Activated T-helper 2 cell treated with anti-CD3 and anti-CD28 coated beads, Interferon-gamma antibody, Interleukin-2, Interleukin-4, amounts not matched to agents 10 μg/mL and 5 μg/mL and 100 μg/mL, durations not matched to agents 14 hours and 24 hours and 36 hours (primary cell): ENCODE results near the gene TMEM135. TPM values are rescaled to one million over a fixed set of nuclear protein-coding genes. Genes with fewer than 3 reads are reported as not detected.
"Not testable (repeated sequence)": the region's sequence is repeated elsewhere in the genome, so short reads cannot be mapped to it uniquely, and the experiment has no call there.

ENCODE experiments used
- DNase-seq: peaks from one replicate; pipeline ENCODE4 v3.0.0; 2021; ENCODE audit warnings: low spot score
- H3K27ac Mint-ChIP-seq: one replicate; pipeline ENCODE4 v1.8.0; 2021; ENCODE audit warnings: mixed read lengths
- H3K27me3 Mint-ChIP-seq: one replicate; pipeline ENCODE4 v1.8.0; 2021; ENCODE audit warnings: low read depth, mixed read lengths
- H3K36me3 Mint-ChIP-seq: one replicate; pipeline ENCODE4 v1.8.0; 2021; ENCODE audit warnings: low read depth, mixed read lengths
- H3K4me1 Mint-ChIP-seq: one replicate; pipeline ENCODE4 v1.8.0; 2021; ENCODE audit warnings: low read depth, mixed read lengths
- H3K4me3 Mint-ChIP-seq: one replicate; pipeline ENCODE4 v1.8.0; 2021; ENCODE audit warnings: low read depth, mild to moderate bottlenecking, moderate library complexity, mixed read lengths
- H3K9me3 Mint-ChIP-seq: one replicate; pipeline ENCODE4 v1.8.0; 2021; ENCODE audit warnings: mixed read lengths
- intact Hi-C: fragments of 100-400 bp; cut with micrococcal nuclease; formaldehyde crosslinking; loops from one replicate; pipeline ENCODE4 v1.15.1; 2023
- total RNA-seq: library from RNA; stranded (reverse); gene quantifications from 2 replicates; pipeline ENCODE4 v1.2.3, GENCODE V29; 2022

TMEM135 gene
- total RNA-seq, 1 donor from 2014 or later, result 40.2 TPM

DNA sequence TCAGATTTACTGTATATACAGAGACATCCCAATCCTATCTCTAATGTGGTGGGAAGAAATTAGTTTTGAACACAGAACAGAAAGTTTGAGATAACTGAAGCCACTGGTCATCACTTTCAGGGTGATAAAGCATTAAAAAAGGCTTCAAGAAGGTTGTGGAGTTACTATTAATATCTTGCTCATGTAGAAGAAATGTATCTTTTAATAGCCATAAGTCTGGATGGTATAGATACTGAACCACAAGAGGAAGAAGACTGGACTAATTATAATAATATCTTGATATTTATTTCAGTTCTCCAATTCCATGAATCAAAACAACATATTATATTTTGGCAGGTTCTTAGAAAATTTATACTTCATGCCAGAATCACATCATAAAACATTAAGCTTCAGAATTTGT is 137.1 kb downstream of the TMEM135 start:
- Mint-ChIP-seq H3K36me3 (peaks cover 28% of the 10 kb centered on the region), H3K27ac (no peak overlapping the region), H3K9me3 (peaks cover 8% of the 10 kb centered on the region), H3K27me3 (no peaks in the 10 kb centered on the region), H3K4me1 (peaks cover 6% of the 10 kb centered on the region), H3K4me3 (no peak overlapping the region)
- intact Hi-C loops, result no loop called here
- DNase-seq, result no peak

DNA sequence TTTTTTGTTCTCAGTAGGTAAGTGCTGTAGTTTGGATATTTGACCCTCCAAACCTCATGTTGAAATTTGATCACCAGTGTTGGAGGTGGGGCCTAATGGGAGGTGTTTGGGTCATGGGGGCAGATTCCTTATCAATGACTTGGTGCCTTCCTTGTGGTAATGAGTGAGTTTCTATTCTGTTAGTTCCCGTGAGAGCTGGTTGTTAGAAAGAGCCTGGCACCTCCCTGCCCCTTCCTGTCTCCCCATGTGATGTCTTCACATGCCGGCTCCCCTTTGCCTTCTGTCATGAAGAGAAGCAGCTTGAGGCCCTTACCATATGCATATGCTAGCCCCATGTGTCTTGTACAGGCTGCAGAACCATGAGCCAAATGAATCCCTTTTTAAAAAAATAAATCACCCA is 138.3 kb downstream of the TMEM135 start:
- H3K36me3 Mint-ChIP-seq, result peaks cover 31% of the 10 kb centered on the region
- no peak overlapping the region for H3K4me3 Mint-ChIP-seq
- peaks cover 8% of the 10 kb centered on the region for H3K9me3 Mint-ChIP-seq
- intact Hi-C loops, result no loop called here
- no peak overlapping the region for H3K27ac Mint-ChIP-seq
- no peaks in the 10 kb centered on the region for H3K27me3 Mint-ChIP-seq
- peaks cover 6% of the 10 kb centered on the region for H3K4me1 Mint-ChIP-seq
- DNase-seq, result no peak

- intact Hi-C loops, result no loop called here
- peaks cover 8% of the 10 kb centered on the region for H3K9me3 Mint-ChIP-seq
- H3K4me3 Mint-ChIP-seq, result no peak overlapping the region
- H3K4me1 Mint-ChIP-seq, result no peaks in the 10 kb centered on the region
- DNase-seq, result no peak
- no peak overlapping the region for H3K27ac Mint-ChIP-seq
- no peaks in the 10 kb centered on the region for H3K27me3 Mint-ChIP-seq
- H3K36me3 Mint-ChIP-seq, result peaks cover 31% of the 10 kb centered on the region
Measured at GRCh38 chr11:87179621-87180020, 141.9 kb downstream of the TMEM135 start.

DNA sequence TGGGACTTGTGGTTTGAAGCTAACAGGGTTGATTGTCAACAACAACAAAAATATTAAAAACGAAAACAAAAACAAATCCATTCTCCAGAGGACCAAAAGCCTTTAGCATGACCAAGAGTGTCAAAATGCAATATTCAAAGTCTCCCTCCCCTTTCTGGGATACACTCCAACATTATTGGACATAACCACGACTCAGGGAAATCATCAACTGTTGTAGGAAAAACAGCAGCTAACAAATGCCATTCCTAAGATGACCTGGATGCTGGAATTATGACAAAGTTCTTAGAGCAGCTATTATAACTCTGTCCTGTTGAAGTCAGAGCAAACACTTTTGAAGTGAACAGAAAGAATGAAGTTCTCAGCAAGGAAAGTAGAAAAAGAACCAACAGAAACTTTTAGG is 143.0 kb downstream of the TMEM135 start:
- Mint-ChIP-seq H3K36me3 (peaks cover 31% of the 10 kb centered on the region), H3K9me3 (peaks cover 8% of the 10 kb centered on the region), H3K27me3 (no peaks in the 10 kb centered on the region), H3K4me1 (peaks cover 3% of the 10 kb centered on the region), H3K4me3 (no peak overlapping the region), H3K27ac (no peak overlapping the region)
- no peak for DNase-seq
- intact Hi-C loops, result no loop called here

DNA sequence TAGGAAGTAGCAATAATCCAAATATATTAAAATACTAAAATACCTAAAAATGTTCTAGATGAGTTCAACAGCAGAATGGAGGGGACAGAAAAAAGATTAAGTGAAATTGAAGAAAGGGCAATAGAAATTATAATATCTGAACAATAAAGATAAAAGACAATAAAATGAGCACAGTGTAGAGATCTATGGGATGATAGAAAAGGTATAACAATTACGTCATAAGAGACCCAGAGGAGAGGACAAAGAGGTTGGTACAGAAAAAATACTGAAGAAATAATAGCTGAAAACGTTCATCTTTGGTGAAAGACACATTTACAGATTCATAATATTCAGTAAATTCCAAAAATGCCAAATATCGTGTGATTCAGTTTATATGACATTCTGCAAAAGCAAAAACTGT is 143.4 kb downstream of the TMEM135 start:
- H3K4me1 Mint-ChIP-seq, result peaks cover 3% of the 10 kb centered on the region
- no peaks in the 10 kb centered on the region for H3K27me3 Mint-ChIP-seq
- no peak overlapping the region for H3K4me3 Mint-ChIP-seq
- intact Hi-C loops, result no loop called here
- H3K36me3 Mint-ChIP-seq, result peaks cover 31% of the 10 kb centered on the region
- DNase-seq, result no peak
- no peak overlapping the region for H3K27ac Mint-ChIP-seq
- H3K9me3 Mint-ChIP-seq, result peaks cover 8% of the 10 kb centered on the region

GRCh38 chr11:87185228-87185627 is 147.5 kb downstream of the TMEM135 start:
- H3K27me3 Mint-ChIP-seq, result no peaks in the 10 kb centered on the region
- no peaks in the 10 kb centered on the region for H3K36me3 Mint-ChIP-seq
- peaks cover 5% of the 10 kb centered on the region for H3K4me1 Mint-ChIP-seq
- no peak overlapping the region for H3K27ac Mint-ChIP-seq
- no peaks in the 10 kb centered on the region for H3K9me3 Mint-ChIP-seq
- H3K4me3 Mint-ChIP-seq, result no peak overlapping the region
- intact Hi-C loops, result no loop called here
- DNase-seq, result no peak

GRCh38 chr11:87187076-87187475 is 149.3 kb downstream of the TMEM135 start:
- Mint-ChIP-seq H3K9me3 (no peaks in the 10 kb centered on the region), H3K27ac (no peak overlapping the region), H3K36me3 (no peaks in the 10 kb centered on the region), H3K27me3 (no peaks in the 10 kb centered on the region), H3K4me3 (no peak overlapping the region), H3K4me1 (peaks cover 6% of the 10 kb centered on the region)
- intact Hi-C loops, result no loop called here
- DNase-seq, result no peak

DNA sequence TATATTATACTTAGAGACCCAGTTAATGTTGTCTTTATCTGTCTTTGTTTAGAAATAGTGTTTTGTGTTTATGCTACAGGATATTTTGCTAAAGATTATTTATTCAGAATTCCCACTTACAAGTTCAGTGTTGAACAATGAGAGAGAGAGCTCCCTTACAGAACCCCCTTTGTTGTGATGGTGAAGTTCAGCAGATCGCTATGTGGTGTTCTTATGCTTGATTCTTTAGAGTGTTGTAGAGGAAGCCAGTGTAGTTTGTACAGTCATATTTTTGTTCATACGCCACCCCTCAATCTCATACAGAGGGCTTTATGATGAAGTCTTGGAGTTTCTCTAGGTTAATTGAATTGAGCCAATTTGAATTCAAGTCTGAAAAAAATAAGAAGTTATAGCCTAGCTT is 150.2 kb downstream of the TMEM135 start:
- DNase-seq, result no peak
- Mint-ChIP-seq H3K27me3 (no peaks in the 10 kb centered on the region), H3K4me3 (no peak overlapping the region), H3K36me3 (no peaks in the 10 kb centered on the region), H3K27ac (no peak overlapping the region), H3K4me1 (peaks cover 6% of the 10 kb centered on the region), H3K9me3 (no peaks in the 10 kb centered on the region)
- intact Hi-C loops, result no loop called here

DNA sequence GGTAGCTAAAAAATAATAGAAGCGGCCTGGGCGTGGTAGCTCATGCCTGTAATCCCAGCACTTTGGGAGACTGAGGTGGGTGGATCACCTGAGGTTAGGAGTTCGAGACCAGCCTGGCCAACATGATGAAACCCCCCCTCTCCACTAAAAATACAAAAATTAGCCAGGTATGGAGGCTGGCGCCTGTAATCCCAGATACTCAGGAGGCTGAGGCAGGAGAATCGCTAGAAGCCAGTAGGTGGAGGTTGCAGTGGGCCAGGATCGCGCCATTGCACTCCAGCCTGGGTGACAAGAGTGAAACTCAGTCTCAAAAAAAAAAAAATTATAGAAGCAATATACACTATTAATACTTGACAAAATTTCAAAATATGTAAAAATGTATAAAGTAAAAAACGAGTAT is 150.7 kb downstream of the TMEM135 start:
- H3K4me3 Mint-ChIP-seq, H3K36me3 Mint-ChIP-seq, DNase-seq, H3K4me1 Mint-ChIP-seq, H3K27ac Mint-ChIP-seq, H3K9me3 Mint-ChIP-seq, H3K27me3 Mint-ChIP-seq, intact Hi-C loops: not testable (repeated sequence)

DNA sequence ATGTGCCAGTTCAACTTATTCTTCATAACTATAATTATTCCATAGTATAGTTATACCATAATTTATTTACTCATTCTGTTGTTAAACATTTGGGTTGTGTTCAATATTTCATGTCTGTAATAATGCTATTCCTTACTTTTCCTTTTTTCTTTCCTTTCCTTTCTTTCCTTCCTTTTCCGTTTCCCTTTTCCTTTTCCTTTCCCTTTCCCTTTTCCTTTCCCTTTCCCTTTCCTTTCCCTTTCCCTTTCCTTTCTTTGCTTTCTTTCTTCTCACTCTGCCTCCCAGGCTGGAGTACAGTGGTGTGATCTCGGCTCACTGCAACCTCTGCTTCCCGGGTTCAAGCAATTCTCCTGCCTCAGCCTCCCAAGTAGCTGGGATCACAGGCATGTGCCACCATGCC is 151.2 kb downstream of the TMEM135 start:
- H3K27me3 Mint-ChIP-seq, H3K9me3 Mint-ChIP-seq, H3K4me1 Mint-ChIP-seq, DNase-seq, H3K27ac Mint-ChIP-seq, H3K36me3 Mint-ChIP-seq, H3K4me3 Mint-ChIP-seq, intact Hi-C loops: not testable (repeated sequence)

- Mint-ChIP-seq H3K27me3 (no peaks in the 10 kb centered on the region), H3K4me1 (peaks cover 6% of the 10 kb centered on the region), H3K9me3 (no peaks in the 10 kb centered on the region), H3K36me3 (no peaks in the 10 kb centered on the region), H3K4me3 (no peak overlapping the region), H3K27ac (no peak overlapping the region)
- intact Hi-C loops, result no loop called here
- no peak for DNase-seq
Measured at GRCh38 chr11:87190071-87190470, 152.3 kb downstream of the TMEM135 start.

DNA sequence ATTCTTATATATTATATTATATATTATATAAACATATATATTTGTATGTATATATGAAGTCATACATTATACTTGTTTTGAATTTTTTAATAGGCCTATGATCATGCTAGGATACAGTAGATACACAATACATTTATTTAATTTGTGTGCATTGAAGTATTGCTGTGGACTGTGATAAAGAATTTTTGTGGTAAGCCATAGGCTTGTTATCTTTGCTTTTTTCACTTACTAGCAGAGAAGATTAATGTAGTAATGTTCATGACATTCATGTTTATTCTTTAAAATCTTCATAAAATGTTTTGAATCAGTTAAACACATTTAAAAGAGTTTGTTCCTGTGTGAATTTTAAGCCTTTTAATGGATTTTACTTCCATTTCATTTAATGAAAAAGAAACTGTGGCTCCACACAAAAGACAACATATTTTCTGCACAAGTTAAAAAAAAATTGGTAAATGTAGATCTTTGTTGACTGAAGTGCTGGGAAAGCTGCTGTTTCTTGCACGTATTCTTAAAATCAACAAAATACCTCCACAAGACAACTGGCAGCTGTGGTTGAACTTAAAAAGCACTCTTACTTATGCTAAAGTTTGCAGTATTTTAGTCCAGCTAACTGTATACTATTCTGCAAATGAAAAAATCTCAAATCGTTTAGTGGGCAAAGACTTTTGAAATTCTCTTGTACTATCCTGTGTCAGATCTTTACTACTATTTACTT is 156.2 kb downstream of the TMEM135 start:
- intact Hi-C loops, result no loop called here
- H3K4me1 Mint-ChIP-seq, result peaks cover 3% of the 10 kb centered on the region
- H3K9me3 Mint-ChIP-seq, result no peaks in the 10 kb centered on the region
- no peak overlapping the region for H3K27ac Mint-ChIP-seq
- H3K36me3 Mint-ChIP-seq, result no peaks in the 10 kb centered on the region
- H3K4me3 Mint-ChIP-seq, result no peak overlapping the region
- H3K27me3 Mint-ChIP-seq, result no peaks in the 10 kb centered on the region
- DNase-seq, result no peak

GRCh38 chr11:87194985-87195820 is 157.5 kb downstream of the TMEM135 start:
- Mint-ChIP-seq H3K4me3 (no peak overlapping the region), H3K9me3 (no peaks in the 10 kb centered on the region), H3K36me3 (no peaks in the 10 kb centered on the region), H3K27ac (no peak overlapping the region), H3K4me1 (peaks cover 2% of the 10 kb centered on the region), H3K27me3 (no peaks in the 10 kb centered on the region)
- intact Hi-C loops, result no loop called here
- no peak for DNase-seq
